NCI-H146 (cell line): ENCODE measurements around the gene EVA1B.

Source experiments
- DNase-seq: peaks from one replicate; lab custom pipeline; 2025; lab: John Stamatoyannopoulos, UW

Gene EVA1B

DNA sequence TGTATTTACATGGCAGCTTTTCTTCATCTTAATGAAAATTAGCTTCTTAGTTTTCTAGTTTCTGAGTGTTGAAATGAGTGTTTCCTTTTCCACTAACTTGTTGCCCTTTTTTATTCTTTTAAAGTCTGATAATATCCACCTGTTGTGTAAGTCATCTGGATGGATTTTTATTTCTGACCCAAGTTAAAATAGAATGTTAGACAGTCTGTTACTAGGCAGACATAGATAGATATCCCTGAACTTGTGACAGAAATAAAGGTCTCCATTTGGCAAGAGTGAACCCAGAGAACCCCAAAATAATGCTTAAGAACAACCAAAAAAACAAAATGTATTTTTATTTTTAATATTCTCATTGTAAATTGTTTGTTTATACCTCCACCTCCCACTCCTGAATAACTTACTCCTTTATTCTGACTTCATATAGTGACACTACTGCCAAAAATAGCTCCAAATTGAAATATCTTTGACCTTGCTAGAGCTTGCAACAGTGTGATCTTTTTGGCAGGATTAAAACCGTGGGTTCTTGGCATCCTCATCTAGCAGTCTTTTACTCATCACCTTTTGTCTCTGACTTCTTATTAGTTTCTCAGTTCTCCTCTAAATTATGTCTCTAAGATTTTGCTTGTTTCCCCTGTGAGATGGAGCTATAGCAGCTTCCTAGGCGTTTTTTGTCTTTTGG lies 44.2 kb downstream of the EVA1B start:
- no peak for DNase-seq

DNA sequence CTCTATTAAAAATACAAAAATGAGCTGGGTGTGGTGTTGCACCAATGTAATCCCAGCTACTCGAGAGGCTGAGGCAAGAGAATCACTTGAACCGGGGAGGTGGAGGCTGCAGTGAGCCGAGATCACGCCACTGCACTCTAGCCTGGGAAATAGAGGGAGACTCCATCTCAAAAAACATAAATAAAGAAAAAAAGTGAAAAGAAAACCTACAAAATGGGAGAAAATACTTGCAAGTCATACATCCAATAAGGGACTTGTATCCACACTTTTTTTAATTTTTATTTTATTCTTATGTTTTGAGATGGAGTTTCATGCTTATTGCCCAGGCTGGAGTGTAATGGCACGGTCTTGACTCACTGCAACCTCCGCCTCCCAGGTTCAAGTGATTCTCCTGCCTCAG lies 46.8 kb downstream of the EVA1B start:
- no peak for DNase-seq

- no peak for DNase-seq
Measured at GRCh38 chr1:36274201-36274600, 49.2 kb downstream of the EVA1B start.

DNA sequence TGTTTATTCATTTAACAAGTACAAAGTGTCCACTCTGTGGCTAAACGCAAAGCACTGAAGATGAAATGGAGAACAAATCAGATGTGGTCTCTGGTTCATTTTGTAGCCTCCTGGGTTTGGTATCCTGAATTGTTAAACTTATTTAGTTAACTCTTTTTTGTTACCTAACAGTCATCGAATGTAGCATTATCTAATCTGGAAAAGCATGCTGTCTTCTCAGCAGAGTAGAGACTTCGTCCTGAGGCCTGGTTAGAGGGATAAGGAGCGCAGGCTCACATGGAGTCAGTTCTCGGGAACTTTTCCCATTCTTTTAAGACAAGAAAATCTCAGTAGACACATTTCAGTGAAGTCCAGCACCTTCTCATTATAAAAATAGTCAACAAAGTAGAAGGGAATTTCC lies 50.4 kb downstream of the EVA1B start:
- DNase-seq = no peak
